Keratinocyte (primary cell): ENCODE results near the gene JMJD1C. TPM values are rescaled to one million over a fixed set of nuclear protein-coding genes. Genes with fewer than 3 reads are reported as not detected.

Source experiments
- DNase-seq: peaks from one replicate; pipeline ENCODE4 v3.0.0-alpha.2; 2011; ENCODE audit warnings: low read depth, missing footprints, low spot score
- FAIRE-seq: peaks from 2 replicates; lab custom pipeline; 2011; peaks lifted over from hg19 to GRCh38; lab: Jason Lieb, UNC
- H2AFZ ChIP-seq: 2 replicates; pipeline ENCODE4 v1.6.0; 2012; ENCODE audit warnings: low read length, control low read depth, inconsistent platforms; ENCODE audit not compliant: control insufficient read depth
- H3K27ac ChIP-seq: 2 replicates; pipeline ENCODE4 v1.5.1; 2011; ENCODE audit warnings: low read length; ENCODE audit not compliant: control insufficient read depth, insufficient read depth
- H3K27me3 ChIP-seq: 3 replicates; pipeline ENCODE4 v1.6.0; 2011; ENCODE audit warnings: low read length; ENCODE audit not compliant: control insufficient read depth, insufficient read depth; ENCODE audit errors: extremely low read depth
- H3K36me3 ChIP-seq, 2 experiments: 2 replicates in 1 of 2; 3 replicates in 1 of 2; pipeline ENCODE4 v1.5.1; 2011; ENCODE audit warnings: low read length in 2 of 2, mild to moderate bottlenecking in 1 of 2; ENCODE audit not compliant: control insufficient read depth in 2 of 2, insufficient read depth in 2 of 2; ENCODE audit errors: extremely low read depth in 1 of 2
- H3K4me1 ChIP-seq: 3 replicates; pipeline ENCODE4 v1.5.1; 2011; ENCODE audit warnings: low read length; ENCODE audit not compliant: control insufficient read depth, insufficient read depth; ENCODE audit errors: extremely low read depth
- H3K4me2 ChIP-seq: 3 replicates; pipeline ENCODE4 v1.6.0; 2011; ENCODE audit warnings: low read depth, low read length; ENCODE audit not compliant: control insufficient read depth, insufficient read depth; ENCODE audit errors: extremely low read depth
- H3K4me3 ChIP-seq, 3 experiments: fragments of 200-600 bp in 1 of 3; sonication (generic) in 1 of 3; 2 replicates in 2 of 3; 3 replicates in 1 of 3; pipeline ENCODE4 v1.5.1; 2011 to 2016; ENCODE audit warnings: low read length in 3 of 3, mild to moderate bottlenecking in 3 of 3, control low read depth in 2 of 3, inconsistent platforms in 1 of 3, low read depth in 1 of 3, mixed read lengths in 1 of 3, mixed run types in 1 of 3, moderate library complexity in 1 of 3; ENCODE audit not compliant: control insufficient read depth in 2 of 3, insufficient read depth in 2 of 3; ENCODE audit errors: extremely low read depth in 1 of 3
- H3K79me2 ChIP-seq: 2 replicates; pipeline ENCODE4 v1.6.0; 2012; ENCODE audit warnings: low read length; ENCODE audit not compliant: control insufficient read depth, insufficient read depth
- H3K9ac ChIP-seq: 3 replicates; pipeline ENCODE4 v1.6.0; 2011; ENCODE audit warnings: low read length; ENCODE audit not compliant: control insufficient read depth, insufficient read depth; ENCODE audit errors: extremely low read depth
- H3K9me1 ChIP-seq: 3 replicates; pipeline ENCODE4 v1.6.0; 2011; ENCODE audit warnings: low read length; ENCODE audit not compliant: control insufficient read depth, insufficient read depth; ENCODE audit errors: extremely low read depth
- H3K9me3 ChIP-seq: 2 replicates; pipeline ENCODE4 v1.5.1; 2012; ENCODE audit warnings: low read depth, low read length; ENCODE audit not compliant: control insufficient read depth
- H4K20me1 ChIP-seq: 3 replicates; pipeline ENCODE4 v1.6.0; 2011; ENCODE audit warnings: low read length; ENCODE audit not compliant: control insufficient read depth, insufficient read depth; ENCODE audit errors: extremely low read depth
- EZH2 ChIP-seq: IDR thresholded peaks from one replicate; pipeline ENCODE4 v1.6.1; 2012; ENCODE audit warnings: inconsistent platforms, mild to moderate bottlenecking, low read length, moderate library complexity
- dilution Hi-C: fragments of 300-500 bp; cut with MboI; formaldehyde crosslinking; loops from one replicate; pipeline ENCODE4 v1.7.0; 2020; ENCODE audit warnings: low sequenced_read_pairs; ENCODE audit not compliant: extremely low pct_ligation_motif_present
- polyA plus RNA-seq, 5 experiments: library from polyadenylated mRNA; depleted of rRNA in 3 of 5; stranded (reverse) in 3 of 5; stranded (forward) in 1 of 5; unstranded in 1 of 5; fragments of >200 nt; gene quantifications; 1 replicate in 1 of 5; 2 replicates in 3 of 5; 3 replicates in 1 of 5; pipeline versions ENCODE4 v1.2.1 to v1.2.3, GENCODE V29; 2011 to 2012; ENCODE audit warnings: missing spikeins in 2 of 5, low read depth in 1 of 5, low replicate concordance in 1 of 5
- TF ChIP-seq, protein P1 (sequence below), 3 experiments: IDR thresholded peaks in 1 of 3; conservative IDR thresholded peaks in 1 of 3; optimal IDR thresholded peaks in 1 of 3; 2 replicates in 2 of 3; 3 replicates in 1 of 3; pipeline versions ENCODE3 to v1.5.1; 2011; ENCODE audit warnings: low read length in 3 of 3, mild to moderate bottlenecking in 3 of 3, moderate library complexity in 2 of 3, control low read depth in 1 of 3, inconsistent platforms in 1 of 3; ENCODE audit not compliant: insufficient read depth in 2 of 3; ENCODE audit errors: extremely low read depth in 1 of 3

JMJD1C gene
- polyA plus RNA-seq, 1 donor (not counting 4 experiments of a cell fraction or from before 2014, with no cell fraction given) = 38.2 TPM

DNA sequence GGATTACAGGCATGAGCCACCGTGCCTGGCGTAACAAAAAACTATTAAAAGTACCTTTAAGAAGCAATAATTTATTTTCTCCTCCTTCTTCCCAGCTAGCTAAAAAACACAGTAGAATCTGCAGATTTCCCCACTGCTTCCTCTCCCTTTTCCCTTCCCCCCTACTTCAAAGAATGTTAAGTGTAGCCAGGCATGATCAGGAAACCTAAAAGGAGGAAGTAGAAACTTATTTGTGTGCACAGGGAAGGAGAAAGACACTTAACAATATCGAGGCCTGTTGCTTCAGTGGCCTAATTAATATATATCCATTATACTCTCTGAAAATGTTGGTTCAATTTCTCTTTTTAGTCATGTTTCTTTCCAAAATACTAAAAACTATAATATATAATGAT is 204.9 kb downstream of the JMJD1C start:
- Histone ChIP-seq H3K9ac (no peak overlapping the region), H3K79me2 (peaks cover 91% of the 10 kb centered on the region), H2AFZ (no peak overlapping the region), H3K27ac (no peak overlapping the region), H4K20me1 (peaks cover 3% of the 10 kb centered on the region), H3K4me1 (no peaks in the 10 kb centered on the region), H3K4me2 (no peak overlapping the region), H3K4me3 (no peak overlapping the region), H3K27me3 (no peaks in the 10 kb centered on the region), H3K36me3 (peaks cover 2 to 4% of the 10 kb centered on the region in 2 experiments), H3K9me1 (peaks cover 2% of the 10 kb centered on the region), H3K9me3 (no peaks in the 10 kb centered on the region)
- DNase-seq (no peak), FAIRE-seq (no peak)
- dilution Hi-C loops = no loop called here
- no peak for TF ChIP-seq EZH2
- TF ChIP-seq, protein P1, sequence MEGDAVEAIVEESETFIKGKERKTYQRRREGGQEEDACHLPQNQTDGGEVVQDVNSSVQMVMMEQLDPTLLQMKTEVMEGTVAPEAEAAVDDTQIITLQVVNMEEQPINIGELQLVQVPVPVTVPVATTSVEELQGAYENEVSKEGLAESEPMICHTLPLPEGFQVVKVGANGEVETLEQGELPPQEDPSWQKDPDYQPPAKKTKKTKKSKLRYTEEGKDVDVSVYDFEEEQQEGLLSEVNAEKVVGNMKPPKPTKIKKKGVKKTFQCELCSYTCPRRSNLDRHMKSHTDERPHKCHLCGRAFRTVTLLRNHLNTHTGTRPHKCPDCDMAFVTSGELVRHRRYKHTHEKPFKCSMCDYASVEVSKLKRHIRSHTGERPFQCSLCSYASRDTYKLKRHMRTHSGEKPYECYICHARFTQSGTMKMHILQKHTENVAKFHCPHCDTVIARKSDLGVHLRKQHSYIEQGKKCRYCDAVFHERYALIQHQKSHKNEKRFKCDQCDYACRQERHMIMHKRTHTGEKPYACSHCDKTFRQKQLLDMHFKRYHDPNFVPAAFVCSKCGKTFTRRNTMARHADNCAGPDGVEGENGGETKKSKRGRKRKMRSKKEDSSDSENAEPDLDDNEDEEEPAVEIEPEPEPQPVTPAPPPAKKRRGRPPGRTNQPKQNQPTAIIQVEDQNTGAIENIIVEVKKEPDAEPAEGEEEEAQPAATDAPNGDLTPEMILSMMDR (optimal IDR thresholded peaks at IDR 0.05 in 1 of 3, IDR thresholded peaks at IDR 0.05 in 1 of 3, conservative IDR thresholded peaks at IDR 0.05 in 1 of 3; ENCODE audit: extremely low read depth in 1 of 3, insufficient read depth in 2 of 3, low read length in 3 of 3) = no peak

DNA sequence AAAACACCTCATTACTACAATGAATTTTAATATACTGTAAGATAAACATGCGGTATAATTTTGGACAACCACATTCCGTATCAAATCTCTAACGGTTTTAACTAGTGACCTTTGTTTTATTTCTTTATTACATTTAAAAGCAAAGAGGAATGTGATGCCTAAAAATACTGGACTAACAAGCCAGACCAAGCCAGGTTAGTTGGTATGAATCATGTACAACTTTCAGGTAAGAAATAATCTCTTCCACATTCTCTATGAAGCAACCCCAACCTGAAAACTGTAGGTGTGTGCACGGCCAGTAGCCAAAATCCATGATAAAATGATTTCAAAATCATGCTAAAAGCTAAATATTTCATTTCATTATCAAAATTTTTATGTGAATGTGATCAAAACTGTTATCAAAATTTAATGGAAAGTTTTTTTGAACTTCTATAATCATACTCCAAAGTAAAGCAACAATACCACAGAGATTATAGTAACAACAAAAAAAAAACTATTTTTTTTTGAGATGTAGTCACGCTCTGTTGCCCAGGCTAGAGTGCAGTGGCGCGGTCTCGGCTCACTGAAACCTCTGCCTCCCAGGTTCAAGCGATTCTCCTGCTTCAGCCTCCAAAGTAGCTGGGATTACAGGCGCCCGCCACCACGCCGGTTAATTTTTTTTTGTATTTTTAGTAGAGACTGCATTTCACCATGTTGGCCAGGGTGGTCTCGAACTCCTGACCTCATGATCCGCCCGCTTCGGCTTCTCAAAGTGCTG is 205.5 kb downstream of the JMJD1C start:
- dilution Hi-C loops = no loop called here

More for the DNA sequence above, 205.5 kb downstream of the JMJD1C start:
- H3K9me1 ChIP-seq = peaks cover 2% of the 10 kb centered on the region
- FAIRE-seq = no peak
- H3K27me3 ChIP-seq = no peaks in the 10 kb centered on the region
- TF ChIP-seq, protein P1 (optimal IDR thresholded peaks at IDR 0.05 in 1 of 3, IDR thresholded peaks at IDR 0.05 in 1 of 3, conservative IDR thresholded peaks at IDR 0.05 in 1 of 3; ENCODE audit: extremely low read depth in 1 of 3, insufficient read depth in 2 of 3, low read length in 3 of 3) = no peak
- no peak for TF ChIP-seq EZH2
- H3K9ac ChIP-seq = no peak overlapping the region
- no peaks in the 10 kb centered on the region for H3K9me3 ChIP-seq
- no peaks in the 10 kb centered on the region for H3K4me1 ChIP-seq
- no peak overlapping the region for H3K27ac ChIP-seq
- no peak overlapping the region for H3K4me3 ChIP-seq
- H4K20me1 ChIP-seq = peaks cover 3% of the 10 kb centered on the region
- DNase-seq = no peak
- peaks cover 91% of the 10 kb centered on the region for H3K79me2 ChIP-seq
- H3K36me3 ChIP-seq = peaks cover 2 to 4% of the 10 kb centered on the region in 2 experiments
- H3K4me2 ChIP-seq = no peak overlapping the region
- H2AFZ ChIP-seq = no peak overlapping the region
